SH-SY5Y (cell line): Measurements from ENCODE around the gene BSN.

Source experiments
- GATA2 ChIP-seq: IDR thresholded peaks from 2 replicates; pipeline ENCODE4 v1.6.1; 2011; ENCODE audit warnings: mild to moderate bottlenecking, low read depth, low read length
- GATA3 ChIP-seq: IDR thresholded peaks from 2 replicates; pipeline ENCODE4 v1.6.1; 2011; ENCODE audit warnings: low read depth, mild to moderate bottlenecking, low read length, moderate library complexity

Gene BSN

DNA sequence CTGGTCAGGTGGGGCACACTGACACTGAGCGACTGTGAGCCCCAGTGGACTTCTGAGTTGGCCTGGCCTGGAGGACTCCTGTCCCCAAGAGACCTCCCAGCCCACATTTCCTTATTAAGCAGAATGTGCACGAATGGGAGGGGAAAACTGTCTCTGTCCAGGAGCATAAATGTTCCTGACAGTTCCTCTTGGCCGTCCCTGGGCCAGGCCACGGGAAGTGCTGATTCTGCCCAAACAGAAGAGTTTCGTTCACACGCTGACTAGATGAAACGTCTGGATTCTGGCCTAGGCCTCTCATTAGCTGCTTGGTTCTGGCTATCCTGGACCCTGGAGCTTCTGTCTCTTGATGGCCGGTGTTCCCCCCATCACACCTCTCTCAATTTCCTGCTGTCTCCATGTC is 90.4 kb downstream of the BSN start:
- no peak for TF ChIP-seq GATA2
- TF ChIP-seq GATA3 = no peak

DNA sequence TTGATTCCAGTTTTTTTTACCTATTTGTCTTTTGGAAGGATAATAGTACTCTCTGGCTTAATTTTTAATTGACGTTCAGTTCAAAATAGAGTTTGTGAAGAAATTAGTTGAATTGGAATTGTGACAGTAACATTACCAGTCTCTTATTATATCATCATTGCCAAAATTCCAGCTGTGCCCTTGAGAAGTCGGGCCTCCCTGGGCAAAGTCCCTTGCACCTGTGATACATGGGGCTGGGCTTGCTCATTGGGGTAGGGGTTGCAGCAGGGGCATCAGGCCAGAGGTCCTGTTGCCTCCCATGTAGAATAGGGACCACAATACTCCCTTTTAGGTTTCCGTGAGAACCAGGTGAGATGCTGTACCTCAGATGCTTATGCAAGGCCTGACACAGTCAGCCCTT is 92.0 kb downstream of the BSN start:
- TF ChIP-seq GATA2 (no peak), GATA3 (no peak)

DNA sequence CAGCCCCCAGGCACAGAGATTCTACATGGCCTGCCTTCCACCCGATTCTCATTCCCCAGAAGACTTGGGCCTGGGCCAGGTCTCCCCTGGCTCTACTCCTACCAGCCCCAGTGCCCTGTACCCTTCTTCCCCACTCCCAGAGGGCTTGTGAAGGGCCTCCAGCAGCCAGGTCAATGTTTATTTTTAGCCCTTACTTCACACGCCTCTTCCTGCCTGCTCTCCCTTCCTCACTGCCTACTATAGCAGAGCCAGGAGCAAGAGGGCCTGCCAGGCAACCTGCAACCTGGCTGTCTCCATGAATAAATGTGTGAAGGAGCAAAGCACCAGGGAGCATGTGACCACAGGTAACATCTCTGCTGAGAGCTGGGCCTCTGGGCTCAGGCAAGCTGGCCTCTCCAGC is 93.5 kb downstream of the BSN start:
- TF ChIP-seq GATA3 (no peak), GATA2 (no peak)

DNA sequence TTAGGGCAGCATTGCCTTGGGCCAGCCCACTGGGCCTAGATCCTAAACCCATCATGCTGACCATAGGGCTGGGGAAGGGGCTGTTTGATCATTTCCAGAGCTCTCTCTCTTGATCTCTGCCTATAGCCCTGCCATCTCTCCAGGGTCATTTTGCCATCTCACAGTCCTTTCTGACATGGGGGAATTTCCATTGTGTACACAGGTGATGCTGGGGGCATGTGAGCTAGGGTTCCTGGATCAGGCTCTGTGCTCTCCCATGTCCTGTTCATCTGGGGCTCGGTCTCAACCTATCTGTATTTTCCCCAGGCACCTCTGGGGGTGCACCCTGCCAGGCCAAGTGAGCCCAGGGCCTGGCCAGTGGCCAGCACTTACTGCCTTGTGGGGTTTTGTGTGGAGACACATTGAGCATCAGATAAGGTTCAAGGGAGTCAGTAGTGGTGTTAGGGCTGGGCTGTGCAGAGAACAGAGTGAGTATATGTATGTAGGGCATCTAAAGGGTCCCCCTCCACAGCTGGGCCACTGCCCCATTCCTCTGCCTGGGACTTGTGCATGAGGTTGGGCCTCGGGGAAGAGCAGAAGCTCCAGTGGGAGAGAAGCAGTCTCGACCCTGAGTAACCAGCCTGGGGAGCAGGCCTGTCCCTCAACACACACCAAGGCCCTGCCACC is 94.2 kb downstream of the BSN start:
- TF ChIP-seq GATA3 (no peak), GATA2 (no peak)

DNA sequence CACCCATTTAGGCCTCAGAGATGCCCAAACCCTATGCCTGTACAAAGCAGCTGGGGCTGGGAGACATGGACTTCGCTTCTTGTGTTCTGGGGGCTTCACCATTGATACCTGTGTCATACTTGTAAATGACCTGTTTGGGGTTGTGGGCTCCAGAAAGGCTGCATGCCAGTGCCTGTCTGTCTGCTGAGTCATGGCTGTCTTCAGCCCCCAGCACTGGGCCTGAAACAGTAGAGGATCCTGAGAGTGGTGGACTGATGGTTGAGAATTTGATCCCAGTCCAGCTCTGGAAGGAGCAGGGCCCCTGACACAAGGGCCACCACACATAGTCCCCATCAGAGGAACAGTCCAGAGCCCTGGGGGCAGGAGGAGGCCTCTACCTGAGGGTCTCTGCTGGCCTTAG is 95.3 kb downstream of the BSN start:
- TF ChIP-seq GATA3 (no peak), GATA2 (no peak)

DNA sequence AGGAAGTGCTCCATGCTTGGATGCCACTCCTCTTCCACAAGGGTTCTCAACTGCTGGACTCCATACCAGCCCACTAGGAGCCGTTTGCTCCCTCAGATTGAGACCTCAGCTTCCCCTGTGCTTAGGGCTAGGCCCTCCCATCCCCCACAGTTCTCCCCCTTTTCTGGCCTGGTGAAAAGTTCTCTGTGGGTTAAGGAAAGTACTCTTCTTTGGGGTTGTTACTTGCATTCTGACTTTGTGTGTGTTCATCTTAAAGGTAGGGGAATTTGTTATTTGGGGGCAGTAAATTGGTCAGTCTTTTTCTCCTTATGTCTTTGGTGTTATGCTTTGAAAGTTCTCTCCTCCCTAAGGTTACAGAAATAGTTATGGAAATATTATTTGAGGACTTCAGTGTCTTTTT is 95.9 kb downstream of the BSN start:
- TF ChIP-seq GATA2 (no peak), GATA3 (no peak)

DNA sequence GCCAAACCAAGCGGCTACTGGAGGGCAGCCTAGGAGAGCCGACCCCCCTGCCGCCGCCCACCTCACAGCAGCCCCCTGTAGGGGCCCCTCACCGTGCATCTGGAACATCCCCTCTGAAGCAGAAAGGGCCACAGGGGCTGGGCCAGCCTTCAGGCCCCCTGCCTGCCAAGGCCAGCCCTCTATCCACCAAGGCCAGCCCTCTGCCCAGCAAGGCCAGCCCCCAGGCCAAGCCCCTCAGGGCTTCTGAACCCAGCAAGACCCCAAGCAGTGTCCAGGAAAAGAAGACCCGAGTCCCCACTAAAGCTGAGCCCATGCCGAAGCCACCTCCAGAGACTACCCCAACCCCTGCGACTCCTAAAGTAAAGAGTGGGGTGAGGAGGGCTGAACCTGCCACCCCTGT is 96.4 kb downstream of the BSN start:
- TF ChIP-seq GATA2 (no peak), GATA3 (no peak)

DNA sequence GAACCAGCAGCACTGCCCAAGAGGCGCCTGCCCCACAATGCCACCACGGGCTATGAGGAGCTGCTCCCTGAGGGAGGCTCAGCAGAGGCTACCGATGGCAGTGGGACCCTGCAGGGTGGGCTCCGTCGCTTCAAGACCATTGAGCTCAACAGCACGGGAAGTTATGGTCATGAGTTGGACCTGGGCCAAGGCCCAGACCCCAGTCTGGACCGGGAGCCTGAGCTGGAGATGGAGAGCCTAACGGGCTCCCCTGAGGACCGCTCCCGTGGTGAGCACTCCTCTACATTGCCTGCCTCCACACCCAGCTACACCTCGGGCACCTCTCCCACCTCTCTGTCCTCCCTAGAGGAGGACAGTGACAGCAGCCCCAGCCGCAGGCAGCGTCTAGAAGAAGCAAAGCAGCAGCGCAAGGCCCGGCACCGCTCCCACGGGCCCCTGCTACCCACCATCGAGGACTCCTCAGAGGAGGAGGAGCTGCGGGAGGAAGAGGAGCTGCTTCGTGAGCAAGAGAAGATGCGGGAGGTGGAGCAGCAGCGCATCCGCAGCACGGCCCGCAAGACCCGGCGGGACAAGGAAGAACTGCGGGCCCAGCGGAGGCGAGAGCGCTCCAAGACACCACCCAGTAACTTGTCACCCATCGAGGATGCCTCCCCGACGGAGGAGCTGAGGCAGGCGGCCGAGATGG is 98.1 kb downstream of the BSN start:
- TF ChIP-seq GATA3 = no peak
- no peak for TF ChIP-seq GATA2

DNA sequence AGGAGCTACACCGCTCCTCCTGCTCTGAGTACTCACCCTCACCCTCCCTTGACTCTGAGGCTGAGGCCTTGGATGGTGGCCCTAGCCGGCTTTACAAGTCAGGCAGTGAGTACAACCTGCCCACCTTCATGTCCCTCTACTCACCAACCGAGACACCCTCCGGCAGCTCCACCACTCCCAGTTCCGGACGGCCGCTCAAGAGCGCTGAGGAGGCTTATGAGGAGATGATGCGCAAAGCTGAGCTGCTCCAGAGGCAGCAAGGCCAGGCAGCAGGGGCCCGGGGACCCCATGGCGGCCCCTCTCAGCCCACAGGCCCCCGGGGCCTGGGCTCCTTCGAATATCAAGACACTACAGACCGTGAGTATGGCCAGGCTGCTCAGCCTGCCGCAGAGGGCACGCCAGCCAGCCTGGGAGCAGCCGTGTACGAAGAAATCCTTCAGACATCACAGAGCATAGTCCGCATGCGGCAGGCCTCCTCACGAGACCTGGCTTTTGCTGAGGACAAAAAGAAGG is 98.7 kb downstream of the BSN start:
- TF ChIP-seq GATA2 = no peak
- TF ChIP-seq GATA3 = no peak

DNA sequence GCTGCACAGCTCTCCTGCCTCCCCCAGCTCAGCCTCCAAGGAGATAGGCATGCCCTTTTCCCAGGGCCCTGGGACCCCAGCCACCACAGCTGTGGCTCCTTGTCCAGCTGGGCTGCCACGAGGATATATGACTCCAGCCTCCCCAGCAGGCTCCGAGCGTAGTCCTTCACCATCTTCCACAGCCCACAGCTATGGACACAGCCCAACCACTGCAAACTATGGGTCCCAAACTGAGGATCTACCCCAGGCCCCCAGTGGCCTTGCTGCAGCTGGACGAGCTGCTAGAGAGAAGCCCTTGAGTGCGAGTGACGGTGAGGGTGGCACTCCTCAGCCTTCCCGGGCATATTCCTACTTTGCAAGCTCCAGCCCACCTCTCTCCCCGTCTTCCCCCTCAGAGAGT is 99.3 kb downstream of the BSN start:
- TF ChIP-seq GATA3 = no peak

DNA sequence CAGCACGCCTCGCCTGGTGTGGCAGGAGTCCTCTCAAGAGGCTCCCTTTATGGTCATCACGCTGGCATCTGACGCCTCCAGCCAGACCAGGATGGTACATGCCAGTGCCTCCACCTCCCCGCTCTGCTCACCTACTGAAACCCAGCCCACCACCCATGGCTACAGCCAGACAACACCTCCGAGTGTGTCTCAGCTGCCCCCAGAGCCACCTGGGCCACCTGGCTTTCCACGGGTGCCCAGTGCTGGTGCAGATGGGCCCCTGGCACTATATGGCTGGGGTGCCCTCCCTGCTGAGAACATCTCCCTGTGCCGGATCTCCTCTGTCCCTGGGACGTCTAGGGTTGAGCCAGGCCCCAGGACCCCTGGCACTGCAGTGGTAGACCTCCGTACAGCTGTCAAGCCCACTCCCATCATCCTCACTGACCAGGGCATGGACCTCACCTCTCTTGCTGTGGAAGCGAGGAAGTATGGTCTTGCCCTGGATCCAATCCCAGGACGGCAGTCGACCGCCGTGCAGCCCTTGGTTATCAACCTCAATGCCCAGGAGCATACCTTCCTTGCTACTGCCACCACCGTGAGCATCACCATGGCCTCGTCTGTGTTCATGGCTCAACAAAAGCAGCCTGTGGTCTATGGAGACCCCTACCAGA is 100.0 kb downstream of the BSN start:
- no peak for TF ChIP-seq GATA3
- TF ChIP-seq GATA2 = no peak

DNA sequence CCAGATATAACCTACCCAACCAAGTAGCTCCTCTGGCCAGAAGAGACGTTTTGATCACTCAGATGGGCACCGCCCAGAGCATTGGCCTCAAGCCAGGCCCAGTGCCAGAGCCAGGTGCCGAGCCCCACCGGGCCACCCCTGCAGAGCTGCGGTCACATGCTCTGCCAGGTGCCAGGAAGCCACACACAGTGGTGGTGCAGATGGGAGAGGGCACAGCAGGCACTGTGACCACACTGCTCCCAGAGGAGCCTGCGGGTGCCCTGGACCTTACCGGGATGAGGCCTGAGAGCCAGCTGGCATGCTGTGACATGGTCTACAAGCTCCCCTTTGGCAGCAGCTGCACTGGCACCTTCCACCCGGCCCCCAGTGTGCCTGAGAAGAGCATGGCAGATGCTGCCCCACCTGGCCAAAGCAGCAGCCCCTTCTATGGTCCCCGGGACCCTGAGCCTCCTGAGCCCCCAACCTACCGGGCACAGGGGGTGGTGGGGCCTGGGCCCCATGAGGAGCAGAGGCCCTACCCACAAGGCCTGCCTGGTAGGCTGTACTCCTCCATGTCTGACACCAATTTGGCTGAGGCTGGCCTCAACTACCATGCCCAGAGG is 100.8 kb downstream of the BSN start:
- TF ChIP-seq GATA3 (no peak), GATA2 (no peak)

DNA sequence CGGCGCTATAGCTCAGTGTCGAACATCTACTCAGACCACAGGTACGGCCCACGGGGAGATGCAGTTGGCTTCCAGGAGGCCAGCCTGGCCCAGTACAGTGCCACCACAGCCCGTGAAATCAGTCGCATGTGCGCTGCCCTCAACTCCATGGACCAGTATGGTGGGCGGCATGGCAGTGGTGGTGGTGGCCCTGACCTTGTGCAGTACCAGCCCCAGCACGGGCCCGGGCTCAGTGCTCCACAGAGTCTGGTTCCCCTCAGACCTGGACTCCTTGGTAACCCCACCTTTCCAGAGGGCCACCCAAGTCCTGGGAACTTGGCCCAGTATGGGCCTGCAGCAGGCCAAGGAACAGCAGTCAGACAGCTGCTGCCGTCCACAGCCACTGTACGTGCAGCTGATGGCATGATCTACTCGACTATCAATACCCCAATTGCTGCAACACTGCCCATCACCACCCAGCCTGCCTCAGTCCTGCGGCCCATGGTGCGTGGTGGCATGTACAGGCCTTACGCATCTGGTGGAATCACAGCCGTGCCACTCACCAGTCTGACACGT is 101.5 kb downstream of the BSN start:
- TF ChIP-seq GATA3 (no peak), GATA2 (no peak)

DNA sequence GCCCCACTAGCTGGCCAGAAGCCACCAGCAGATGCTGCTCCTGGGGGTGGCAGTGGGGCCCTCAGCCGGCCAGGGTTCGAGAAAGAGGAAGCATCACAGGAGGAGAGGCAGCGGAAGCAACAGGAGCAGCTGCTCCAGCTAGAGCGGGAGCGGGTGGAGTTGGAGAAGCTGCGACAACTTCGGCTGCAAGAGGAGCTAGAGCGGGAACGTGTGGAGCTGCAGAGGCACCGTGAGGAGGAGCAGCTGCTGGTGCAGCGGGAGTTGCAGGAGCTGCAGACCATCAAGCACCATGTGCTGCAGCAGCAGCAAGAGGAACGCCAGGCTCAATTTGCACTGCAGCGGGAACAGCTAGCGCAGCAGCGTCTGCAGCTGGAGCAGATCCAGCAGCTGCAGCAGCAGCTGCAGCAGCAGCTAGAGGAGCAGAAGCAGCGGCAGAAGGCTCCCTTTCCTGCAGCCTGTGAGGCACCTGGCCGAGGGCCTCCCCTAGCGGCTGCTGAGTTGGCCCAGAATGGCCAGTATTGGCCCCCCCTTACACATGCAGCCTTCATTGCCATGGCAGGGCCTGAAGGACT is 102.3 kb downstream of the BSN start:
- TF ChIP-seq GATA2 (no peak), GATA3 (no peak)
